ENCODE data around the gene NCOA6. TPM values are rescaled to one million over a fixed set of nuclear protein-coding genes. Genes with fewer than 3 reads are reported as not detected.

The NCOA6 gene
- total RNA-seq, 2 experiments from 2014 or later = 25.8 to 26.9 TPM

DNA sequence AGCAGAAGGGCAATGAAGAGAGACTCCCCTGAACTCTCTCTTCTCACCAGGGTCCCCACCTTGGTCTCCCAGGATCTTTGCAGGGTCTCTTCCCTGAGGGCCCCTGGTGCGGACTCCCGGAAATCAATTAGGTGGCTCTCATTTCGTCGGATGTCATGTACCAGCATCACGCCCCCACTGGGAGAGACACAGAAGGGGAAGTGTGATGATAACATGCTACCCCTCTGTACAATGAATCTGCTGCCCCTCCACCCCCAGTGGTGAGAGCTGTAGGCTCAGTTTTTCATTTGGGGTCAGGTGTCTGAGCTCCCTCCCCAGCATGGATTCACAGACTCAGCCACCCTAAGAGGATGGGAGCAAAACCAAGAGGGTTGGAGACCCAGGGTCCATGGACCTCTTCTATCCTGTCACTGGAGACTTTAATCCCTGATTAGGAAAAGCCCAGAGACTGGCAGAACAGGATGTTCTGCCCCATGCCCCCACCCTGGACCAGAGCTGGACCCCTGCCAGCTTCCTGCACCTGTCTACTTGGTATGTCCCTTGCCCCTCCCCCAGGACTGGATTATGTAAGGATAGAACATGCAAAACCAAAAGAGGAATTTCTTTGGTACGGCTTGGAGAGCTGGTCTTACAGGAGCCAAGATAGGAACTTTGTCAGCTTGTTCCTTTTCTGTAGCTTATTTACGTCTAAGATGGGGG lies 36.1 kb upstream of the NCOA6 start:
- Mint-ChIP-seq H3K36me3 (ENCODE audit: low read depth) (no peaks in the 10 kb centered on the region), H3K4me3 (no peak overlapping the region), H3K4me1 (ENCODE audit: low read depth) (no peaks in the 10 kb centered on the region), H3K27ac (no peak overlapping the region), H3K27me3 (ENCODE audit: low read depth) (no peaks in the 10 kb centered on the region), H3K9me3 (ENCODE audit: insufficient read depth) (no peaks in the 10 kb centered on the region)
- ChIA-PET CTCF (interaction anchor here (1.2 kb wide), 1 partner anchor 13 kb away, joined by 3 read pairs; no protein-coding TSS in a partner anchor), POLR2A (no interaction called here)
- ATAC-seq (no peak), DNase-seq (no peak)

DNA sequence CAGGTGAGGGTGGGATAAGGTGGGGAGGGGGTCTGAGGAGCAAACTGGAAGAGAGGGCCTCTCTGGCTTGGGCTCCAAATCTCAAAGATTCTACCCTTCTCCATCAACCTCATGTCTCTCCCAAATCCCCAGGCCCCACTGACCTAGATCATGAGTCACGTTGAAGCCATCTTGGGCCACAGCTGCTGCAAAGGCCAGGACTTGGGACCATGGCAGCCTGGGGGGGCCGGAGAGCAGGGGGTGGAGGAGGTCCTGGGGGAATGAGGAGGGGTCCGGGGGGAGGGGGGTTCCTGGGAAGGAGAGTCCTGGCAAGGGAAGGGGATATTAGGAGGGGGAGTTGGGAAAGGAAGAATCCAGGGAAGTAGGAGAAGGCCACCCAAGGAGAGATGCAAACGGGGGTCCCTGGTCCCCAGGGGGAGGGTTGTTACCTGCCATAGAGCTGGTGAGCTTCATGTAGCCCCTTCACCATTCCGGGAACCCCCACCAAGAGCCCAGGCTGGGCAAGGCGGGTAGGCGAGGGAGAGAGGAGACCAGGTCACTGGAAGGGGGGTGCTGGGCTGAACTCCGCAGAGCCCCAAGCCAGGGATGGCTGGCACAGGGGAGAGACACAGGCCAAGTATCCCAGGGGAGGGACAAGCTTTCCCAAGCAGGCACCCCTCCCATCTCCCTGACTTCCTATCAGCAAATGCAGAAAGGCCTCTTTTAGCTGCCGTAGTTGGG lies 34.5 kb upstream of the NCOA6 start:
- H3K27me3 Mint-ChIP-seq (ENCODE audit: low read depth) = no peaks in the 10 kb centered on the region
- H3K27ac Mint-ChIP-seq = no peak overlapping the region
- DNase-seq (no peak), ATAC-seq (no peak)
- H3K36me3 Mint-ChIP-seq (ENCODE audit: low read depth) = no peaks in the 10 kb centered on the region
- no peaks in the 10 kb centered on the region for H3K4me1 Mint-ChIP-seq (ENCODE audit: low read depth)
- ChIA-PET CTCF (no interaction called here), POLR2A (no interaction called here)
- H3K9me3 Mint-ChIP-seq (ENCODE audit: insufficient read depth) = no peaks in the 10 kb centered on the region
- H3K4me3 Mint-ChIP-seq = no peak overlapping the region

DNA sequence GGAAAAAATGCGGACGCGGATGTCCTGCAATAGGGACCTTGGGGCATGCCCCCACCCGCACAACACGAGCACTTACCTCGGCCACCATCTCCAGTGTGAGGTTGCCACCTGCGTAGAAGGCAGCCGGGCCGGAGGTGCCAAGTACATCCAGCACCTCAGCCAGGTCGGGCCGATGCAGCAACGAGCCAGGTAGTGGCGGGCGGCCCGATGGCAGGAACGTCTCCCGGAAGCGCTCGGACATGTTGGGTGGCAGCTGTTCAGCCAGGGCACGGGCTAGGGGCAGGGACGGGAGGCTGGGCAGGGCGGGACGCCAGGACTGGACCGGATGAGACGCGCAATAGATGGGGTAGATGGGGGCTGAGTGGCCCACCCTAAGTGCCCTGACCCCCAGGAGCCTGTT lies 33.9 kb upstream of the NCOA6 start:
- no peak overlapping the region for H3K4me3 Mint-ChIP-seq

GRCh38 chr20:34852298-34852697 lies 26.8 kb upstream of the NCOA6 start:
- H3K4me1 Mint-ChIP-seq (ENCODE audit: low read depth) = peaks cover 7% of the 10 kb centered on the region
- POLR2A ChIA-PET = no interaction called here
- CTCF ChIA-PET = interaction anchor here (0.9 to 1.4 kb wide), 3 partner anchors 23 to 244 kb away, joined by 3 read pairs; partner anchors contain the start of gene MYH7B
- H3K27me3 Mint-ChIP-seq (ENCODE audit: low read depth) = no peaks in the 10 kb centered on the region
- DNase-seq (no peak), ATAC-seq (no peak)
- H3K27ac Mint-ChIP-seq = no peak overlapping the region
- H3K4me3 Mint-ChIP-seq = no peak overlapping the region
- no peaks in the 10 kb centered on the region for H3K9me3 Mint-ChIP-seq (ENCODE audit: insufficient read depth)
- H3K36me3 Mint-ChIP-seq (ENCODE audit: low read depth) = no peaks in the 10 kb centered on the region

More for the DNA sequence above, 33.9 kb upstream of the NCOA6 start:
- no peak for ATAC-seq
- Mint-ChIP-seq H3K4me1 (ENCODE audit: low read depth) (no peaks in the 10 kb centered on the region), H3K27ac (no peak overlapping the region), H3K27me3 (ENCODE audit: low read depth) (no peaks in the 10 kb centered on the region), H3K9me3 (ENCODE audit: insufficient read depth) (no peaks in the 10 kb centered on the region), H3K36me3 (ENCODE audit: low read depth) (no peaks in the 10 kb centered on the region)
- no peak for DNase-seq
- POLR2A ChIA-PET = no interaction called here
- CTCF ChIA-PET = no interaction called here

- ChIA-PET POLR2A (no interaction called here), CTCF (no interaction called here)
- no peaks in the 10 kb centered on the region for H3K9me3 Mint-ChIP-seq (ENCODE audit: insufficient read depth)
- no peaks in the 10 kb centered on the region for H3K27me3 Mint-ChIP-seq (ENCODE audit: low read depth)
- ATAC-seq (no peak), DNase-seq (no peak)
- peaks cover 7% of the 10 kb centered on the region for H3K4me1 Mint-ChIP-seq (ENCODE audit: low read depth)
- H3K27ac Mint-ChIP-seq = no peak overlapping the region
- H3K36me3 Mint-ChIP-seq (ENCODE audit: low read depth) = no peaks in the 10 kb centered on the region
- H3K4me3 Mint-ChIP-seq = no peak overlapping the region
Observed at GRCh38 chr20:34850969-34851368, 25.5 kb upstream of the NCOA6 start.

- Mint-ChIP-seq H3K36me3 (ENCODE audit: low read depth) (no peaks in the 10 kb centered on the region), H3K27me3 (ENCODE audit: low read depth) (no peaks in the 10 kb centered on the region), H3K27ac (no peak overlapping the region), H3K9me3 (ENCODE audit: insufficient read depth) (no peaks in the 10 kb centered on the region), H3K4me1 (ENCODE audit: low read depth) (peaks cover 7% of the 10 kb centered on the region), H3K4me3 (no peak overlapping the region)
- no peak for ATAC-seq
- ChIA-PET CTCF (no interaction called here), POLR2A (no interaction called here)
- no peak for DNase-seq
Observed at GRCh38 chr20:34849778-34850177, 24.3 kb upstream of the NCOA6 start.

DNA sequence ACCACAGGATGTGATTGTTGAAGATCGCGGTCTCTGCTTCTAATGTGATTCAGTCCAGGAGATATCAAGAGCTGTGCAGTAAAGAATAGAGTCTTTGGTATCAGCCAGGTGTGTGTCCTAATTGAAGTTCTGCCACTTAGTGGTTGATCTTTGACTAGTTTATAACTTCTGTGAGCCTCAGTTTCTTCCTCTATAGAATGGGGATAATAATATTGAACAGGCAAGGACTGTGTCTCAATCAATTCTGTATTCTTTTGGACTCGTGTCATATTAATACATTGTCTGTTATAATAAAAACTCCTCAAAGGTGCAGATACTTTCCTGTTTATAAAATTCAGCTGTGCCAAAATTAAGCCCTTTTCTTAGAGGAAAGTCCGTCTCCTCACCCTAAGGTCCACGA lies 23.1 kb upstream of the NCOA6 start:
- Mint-ChIP-seq H3K4me1 (ENCODE audit: low read depth) (peaks cover 7% of the 10 kb centered on the region), H3K27ac (no peak overlapping the region), H3K9me3 (ENCODE audit: insufficient read depth) (no peaks in the 10 kb centered on the region), H3K4me3 (no peak overlapping the region), H3K36me3 (ENCODE audit: low read depth) (no peaks in the 10 kb centered on the region), H3K27me3 (ENCODE audit: low read depth) (no peaks in the 10 kb centered on the region)
- CTCF ChIA-PET = interaction anchor here (1.9 kb wide), 1 partner anchor 12 kb away, joined by 5 read pairs; no protein-coding TSS in a partner anchor
- DNase-seq = no peak
- ATAC-seq = no peak
- POLR2A ChIA-PET = interaction anchor here (0.6 kb wide), 1 partner anchor 249 kb away, joined by 7 read pairs; no protein-coding TSS in a partner anchor

- no peaks in the 10 kb centered on the region for H3K9me3 Mint-ChIP-seq (ENCODE audit: insufficient read depth)
- ATAC-seq = no peak
- H3K27ac Mint-ChIP-seq = no peak overlapping the region
- H3K4me1 Mint-ChIP-seq (ENCODE audit: low read depth) = peaks cover 3% of the 10 kb centered on the region
- POLR2A ChIA-PET = interaction anchor here (0.6 kb wide), 1 partner anchor 731 kb away, joined by 3 read pairs; the partner anchor contains the start of gene EIF2S2
- CTCF ChIA-PET = no interaction called here
- H3K36me3 Mint-ChIP-seq (ENCODE audit: low read depth) = no peaks in the 10 kb centered on the region
- peaks cover 11% of the 10 kb centered on the region for H3K27me3 Mint-ChIP-seq (ENCODE audit: low read depth)
- H3K4me3 Mint-ChIP-seq = no peak overlapping the region
- DNase-seq = no peak
Observed at GRCh38 chr20:34843421-34843820, 18.0 kb upstream of the NCOA6 start.

DNA sequence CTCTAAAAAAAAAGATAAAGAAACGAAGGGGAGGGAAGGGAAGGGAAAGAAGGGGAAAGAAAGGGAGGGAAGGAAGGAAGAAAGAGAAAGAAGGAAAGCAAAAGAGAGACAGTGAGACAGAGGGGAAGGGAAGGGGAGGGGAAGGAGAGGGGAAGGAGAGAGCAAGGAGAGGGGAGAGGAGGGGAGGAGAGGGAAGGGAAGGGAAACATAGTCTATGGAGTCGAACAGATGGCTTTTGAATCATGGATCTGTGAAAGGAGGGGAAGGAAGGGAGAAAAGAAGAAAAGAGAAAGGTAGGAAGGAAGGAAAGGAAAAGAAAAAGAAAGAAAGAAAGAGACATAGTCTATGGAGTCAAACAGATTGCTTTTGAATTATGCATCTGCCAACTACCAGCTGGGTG lies 16.7 kb upstream of the NCOA6 start:
- H3K36me3 Mint-ChIP-seq (ENCODE audit: low read depth) = no peaks in the 10 kb centered on the region
- POLR2A ChIA-PET = no interaction called here
- no peaks in the 10 kb centered on the region for H3K4me1 Mint-ChIP-seq (ENCODE audit: low read depth)
- no peak overlapping the region for H3K27ac Mint-ChIP-seq
- CTCF ChIA-PET = no interaction called here
- no peak for DNase-seq
- H3K4me3 Mint-ChIP-seq = no peak overlapping the region
- no peak for ATAC-seq
- H3K9me3 Mint-ChIP-seq (ENCODE audit: insufficient read depth) = no peaks in the 10 kb centered on the region
- peaks cover 16% of the 10 kb centered on the region for H3K27me3 Mint-ChIP-seq (ENCODE audit: low read depth)

DNA sequence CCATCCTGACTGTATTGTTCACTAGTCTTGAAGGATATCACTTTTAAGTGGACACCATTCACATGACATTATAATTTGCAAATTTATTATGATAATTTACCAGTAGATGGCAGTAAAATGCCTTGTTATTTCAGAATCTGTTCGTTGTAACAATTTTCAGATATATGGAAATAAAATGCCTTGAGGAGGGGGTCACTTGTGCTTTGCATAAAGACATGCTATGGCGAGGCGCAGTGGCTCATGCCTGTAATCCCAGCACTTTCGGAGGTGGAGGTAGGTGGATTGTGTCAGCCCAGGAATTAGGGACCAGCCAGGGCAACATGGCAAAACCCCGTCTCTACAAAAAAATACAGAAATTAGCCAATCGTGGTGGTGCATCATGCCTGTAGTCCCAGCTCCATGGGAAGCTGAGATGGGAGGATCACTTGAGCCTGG lies 9.0 kb upstream of the NCOA6 start:
- no peaks in the 10 kb centered on the region for H3K36me3 Mint-ChIP-seq (ENCODE audit: low read depth)
- no peak for DNase-seq
- H3K27ac Mint-ChIP-seq = no peak overlapping the region
- ChIA-PET POLR2A (no interaction called here), CTCF (interaction anchor here (0.7 to 1.4 kb wide), 3 partner anchors 10 to 311 kb away, joined by 3 to 4 read pairs (median 3); no protein-coding TSS in a partner anchor)
- no peaks in the 10 kb centered on the region for H3K4me1 Mint-ChIP-seq (ENCODE audit: low read depth)
- no peak for ATAC-seq
- H3K4me3 Mint-ChIP-seq = no peak overlapping the region
- H3K9me3 Mint-ChIP-seq (ENCODE audit: insufficient read depth) = no peaks in the 10 kb centered on the region
- peaks cover 29% of the 10 kb centered on the region for H3K27me3 Mint-ChIP-seq (ENCODE audit: low read depth)

- ChIA-PET POLR2A (no interaction called here), CTCF (interaction anchor here (1.4 kb wide), 1 partner anchor 42 kb away, joined by 3 read pairs; no protein-coding TSS in a partner anchor)
- H3K27ac Mint-ChIP-seq = no peak overlapping the region
- H3K4me1 Mint-ChIP-seq (ENCODE audit: low read depth) = no peaks in the 10 kb centered on the region
- no peaks in the 10 kb centered on the region for H3K36me3 Mint-ChIP-seq (ENCODE audit: low read depth)
- no peak for ATAC-seq
- no peaks in the 10 kb centered on the region for H3K9me3 Mint-ChIP-seq (ENCODE audit: insufficient read depth)
- peaks cover 32% of the 10 kb centered on the region for H3K27me3 Mint-ChIP-seq (ENCODE audit: low read depth)
- DNase-seq = no peak
- H3K4me3 Mint-ChIP-seq = no peak overlapping the region
Observed at GRCh38 chr20:34831936-34832335, 6.5 kb upstream of the NCOA6 start.

- POLR2A ChIA-PET = no interaction called here
- H3K36me3 Mint-ChIP-seq (ENCODE audit: low read depth) = peaks cover 8% of the 10 kb centered on the region
- H3K4me3 Mint-ChIP-seq = no peak overlapping the region
- peaks cover 13% of the 10 kb centered on the region for H3K4me1 Mint-ChIP-seq (ENCODE audit: low read depth)
- CTCF ChIA-PET = no interaction called here
- DNase-seq = no peak
- H3K27ac Mint-ChIP-seq = no peak overlapping the region
- no peaks in the 10 kb centered on the region for H3K9me3 Mint-ChIP-seq (ENCODE audit: insufficient read depth)
- ATAC-seq = no peak
- H3K27me3 Mint-ChIP-seq (ENCODE audit: low read depth) = peaks cover 34% of the 10 kb centered on the region
Observed at GRCh38 chr20:34829191-34829590, 3.7 kb upstream of the NCOA6 start.

All from activated CD8-positive, alpha-beta T cell treated with anti-CD3 and anti-CD28 coated beads, Interleukin-2, amount 10 ng/mL, durations not matched to agents 7 days and 5 days (primary cell).